22Rv1 (cell line): ENCODE measurements around the gene SORCS2.

Source experiments
- ZFX ChIP-seq: fragments of 450-650 bp; IDR thresholded peaks from 2 replicates; pipeline ENCODE4 v1.6.1; 2017; ENCODE audit warnings: antibody characterized with exemption, borderline replicate concordance
- TF ChIP-seq, protein P1 (sequence below): fragments of 450-650 bp; IDR thresholded peaks from 2 replicates; pipeline ENCODE4 v1.5.1; 2017; ENCODE audit warnings: mild to moderate bottlenecking

DNA sequence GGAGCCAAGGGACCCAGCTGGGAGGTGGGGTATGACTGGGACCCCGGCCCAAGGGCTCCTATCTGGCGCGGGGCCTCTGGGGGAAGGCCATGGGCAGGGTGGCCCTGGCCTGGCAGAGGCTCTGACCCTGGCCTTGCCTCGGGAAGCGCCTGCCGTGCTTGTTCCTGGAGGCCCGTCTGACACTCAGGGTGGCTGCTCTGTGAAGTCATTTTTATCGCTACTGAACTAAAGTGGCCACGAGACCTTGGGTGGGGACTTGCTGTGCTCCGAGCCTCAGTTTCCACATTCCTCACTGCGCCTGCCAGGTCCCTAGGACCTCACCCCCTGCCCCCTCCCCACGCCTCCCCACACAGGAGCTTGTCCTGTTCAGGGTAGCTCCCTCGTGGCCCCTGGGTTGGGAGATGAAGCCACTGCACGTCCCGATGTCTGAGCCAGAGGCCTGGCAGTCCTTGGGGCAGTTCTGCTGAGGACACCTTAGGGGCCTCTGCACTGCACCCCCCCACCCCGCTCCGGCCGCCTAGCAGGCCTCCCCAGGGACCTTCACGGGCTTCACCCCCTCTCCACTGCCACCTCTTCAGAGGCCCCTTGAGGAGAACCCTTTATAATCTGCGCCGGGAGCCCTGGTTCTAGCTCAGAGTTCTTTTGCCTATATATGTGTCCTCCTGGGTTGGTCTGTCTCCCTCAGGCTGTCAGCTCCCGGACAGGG lies 639 bp upstream of the SORCS2 start:
- TF ChIP-seq, protein P1, sequence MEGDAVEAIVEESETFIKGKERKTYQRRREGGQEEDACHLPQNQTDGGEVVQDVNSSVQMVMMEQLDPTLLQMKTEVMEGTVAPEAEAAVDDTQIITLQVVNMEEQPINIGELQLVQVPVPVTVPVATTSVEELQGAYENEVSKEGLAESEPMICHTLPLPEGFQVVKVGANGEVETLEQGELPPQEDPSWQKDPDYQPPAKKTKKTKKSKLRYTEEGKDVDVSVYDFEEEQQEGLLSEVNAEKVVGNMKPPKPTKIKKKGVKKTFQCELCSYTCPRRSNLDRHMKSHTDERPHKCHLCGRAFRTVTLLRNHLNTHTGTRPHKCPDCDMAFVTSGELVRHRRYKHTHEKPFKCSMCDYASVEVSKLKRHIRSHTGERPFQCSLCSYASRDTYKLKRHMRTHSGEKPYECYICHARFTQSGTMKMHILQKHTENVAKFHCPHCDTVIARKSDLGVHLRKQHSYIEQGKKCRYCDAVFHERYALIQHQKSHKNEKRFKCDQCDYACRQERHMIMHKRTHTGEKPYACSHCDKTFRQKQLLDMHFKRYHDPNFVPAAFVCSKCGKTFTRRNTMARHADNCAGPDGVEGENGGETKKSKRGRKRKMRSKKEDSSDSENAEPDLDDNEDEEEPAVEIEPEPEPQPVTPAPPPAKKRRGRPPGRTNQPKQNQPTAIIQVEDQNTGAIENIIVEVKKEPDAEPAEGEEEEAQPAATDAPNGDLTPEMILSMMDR: no peak
- no peak for TF ChIP-seq ZFX
